H1 (cell line): ENCODE measurements around the gene LHPP. TPM values are rescaled to one million over a fixed set of nuclear protein-coding genes. Genes with fewer than 3 reads are reported as not detected.

ENCODE experiments used
- CHD1 ChIP-seq: IDR thresholded peaks from 2 replicates; pipeline ENCODE4 v1.6.1; 2012; ENCODE audit warnings: low read depth, low read length, improper control_type of control experiment
- HDAC6 ChIP-seq: IDR thresholded peaks from one replicate; pipeline ENCODE4 v1.7.1; 2012; ENCODE audit warnings: low read depth, mild to moderate bottlenecking, inconsistent platforms, low read length, moderate library complexity
- KDM1A ChIP-seq: fragments of 200-600, 300-600 bp; sonication (generic); IDR thresholded peaks from 2 replicates; pipeline ENCODE4 v1.7.1; 2016; ENCODE audit warnings: mild to moderate bottlenecking, low read length, borderline replicate concordance
- RBBP5 ChIP-seq: IDR thresholded peaks from 2 replicates; pipeline ENCODE4 v1.7.1; 2012; ENCODE audit warnings: low read depth, mild to moderate bottlenecking, inconsistent platforms, low read length, moderate library complexity, borderline replicate concordance
- RFX5 ChIP-seq: IDR thresholded peaks from 2 replicates; pipeline ENCODE4 v1.6.1; 2011; ENCODE audit warnings: low read depth, low read length, improper control_type of control experiment, borderline replicate concordance
- SAP30 ChIP-seq: fragments of 300-600 bp; sonication (generic); IDR thresholded peaks from 2 replicates; pipeline ENCODE4 v1.7.1; 2012; ENCODE audit warnings: low read length, moderate library complexity, mild to moderate bottlenecking, inconsistent platforms; ENCODE audit not compliant: insufficient read depth, insufficient replicate concordance
- SIRT6 ChIP-seq: IDR thresholded peaks from one replicate; pipeline ENCODE4 v1.7.1; 2012; ENCODE audit warnings: low read length, inconsistent platforms
- YY1 ChIP-seq: IDR thresholded peaks from 2 replicates; pipeline ENCODE4 v1.6.1; 2011; ENCODE audit warnings: low read depth, mild to moderate bottlenecking, low read length
- polyA plus RNA-seq, 7 experiments: library from polyadenylated mRNA; depleted of rRNA in 3 of 7; stranded (reverse) in 5 of 7; unstranded in 2 of 7; fragments of >200 nt in 5 of 7; fragments of 200-250 nt in 2 of 7; gene quantifications; 1 replicate in 5 of 7; 2 replicates in 1 of 7; 4 replicates in 1 of 7; pipeline versions ENCODE4 v1.2.1 to v1.2.3, GENCODE V29; 2011 to 2013; ENCODE audit warnings: missing spikeins in 2 of 7, mixed read lengths in 2 of 7
- total RNA-seq: library from RNA; stranded (reverse); fragmentation: NEBNext Ultra II Directional; extraction: Animal tissue kit (Norgen Biotek cat#: 25700); gene quantifications from 2 replicates; pipeline ENCODE4 v1.2.1, GENCODE V29; 2021

LHPP gene
- total and polyA plus RNA-seq, 2 of the 8 experiments (the other 6 are each of a cell fraction or from before 2014, with no cell fraction given) = 26.0 to 45.0 TPM

DNA sequence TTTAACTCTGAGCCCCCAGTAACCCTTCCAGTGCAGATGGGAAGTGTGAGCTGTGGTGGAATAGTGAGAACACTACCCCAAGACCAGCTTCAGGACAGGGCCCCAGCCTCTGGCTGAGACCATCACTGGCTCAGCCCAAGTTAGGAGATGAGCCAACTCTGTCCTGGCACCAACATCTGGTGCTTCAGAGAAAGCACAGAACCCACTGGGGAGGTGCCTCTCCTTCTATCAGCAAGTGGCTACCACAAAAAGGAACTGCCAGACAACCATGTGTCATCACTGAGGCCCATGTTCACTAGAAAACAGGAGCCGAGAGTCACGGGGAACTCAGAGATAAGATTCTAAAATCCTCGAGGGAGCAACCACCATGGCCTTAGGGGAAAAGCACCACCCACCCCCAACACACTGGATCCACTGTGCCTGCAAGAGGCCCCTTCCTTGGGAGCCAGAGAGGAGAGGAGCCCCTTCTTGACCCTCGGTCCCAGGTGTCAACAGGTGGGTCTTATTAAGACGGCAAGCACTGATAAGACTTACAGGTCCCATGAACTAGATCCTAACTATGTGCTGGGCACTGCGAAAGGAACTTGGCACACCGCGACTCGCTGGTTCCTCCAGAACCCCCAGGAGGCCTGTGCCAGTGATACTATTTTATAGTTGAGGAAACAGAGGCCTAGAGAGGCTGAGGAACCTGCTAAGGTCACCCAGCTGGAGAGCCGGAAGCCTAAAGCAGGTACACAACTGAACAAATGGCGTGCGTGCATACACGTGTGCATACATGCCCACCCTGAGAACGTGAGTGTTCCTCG, 179.9 kb downstream of the LHPP start (continued):
- no peak for TF ChIP-seq RFX5
- TF ChIP-seq CHD1 = no peak
- no peak for TF ChIP-seq RBBP5
- TF ChIP-seq HDAC6 = no peak
- no peak for TF ChIP-seq YY1
- no peak for TF ChIP-seq SAP30
- TF ChIP-seq KDM1A = no peak
- TF ChIP-seq SIRT6 = no peak
